Panc1 (cell line): Measurements from ENCODE around the gene CFAP97D2. TPM values are rescaled to one million over a fixed set of nuclear protein-coding genes. Genes with fewer than 3 reads are reported as not detected.

Source experiments
- ATAC-seq: fragments of 200-7000 bp; cut with Tn5 transposase; 2 replicates; pipeline ENCODE4 v1.9.1; 2020; ENCODE audit warnings: mild to moderate bottlenecking, moderate library complexity
- BruUV-seq: library from RNA; stranded (reverse); fragments of 400-500 nt; replicated peaks from 2 replicates; lab custom pipeline; 2021; lab: Mats Ljungman, UMichigan
- CTCF ChIA-PET: fragments of 300-600 bp; sonication (Branson Sonifier 250); formaldehyde crosslinking; loops from one replicate; lab custom pipeline; 2022; ENCODE audit warnings: antibody characterized with exemption; lab: Charles Lee
- POLR2A ChIA-PET: fragments of 300-600 bp; sonication (Branson Sonifier 250); formaldehyde crosslinking; loops from one replicate; lab custom pipeline; 2022; ENCODE audit warnings: antibody characterized with exemption; lab: Charles Lee
- DNase-seq: peaks from one replicate; pipeline ENCODE4 v3.0.0-alpha.2; 2010; ENCODE audit warnings: low read depth, low spot score
- H3K27ac ChIP-seq: 2 replicates; pipeline ENCODE4 v1.5.1; 2011; ENCODE audit warnings: mild to moderate bottlenecking, low read length, inconsistent platforms
- H3K27me3 ChIP-seq: fragments of 200-500 bp; sonication (Bioruptor generic); 2 replicates; pipeline ENCODE4 v1.6.0; 2014; ENCODE audit warnings: low read length, inconsistent platforms; ENCODE audit not compliant: control insufficient read depth, insufficient read depth
- H3K36me3 ChIP-seq: fragments of 200-500 bp; sonication (Bioruptor generic); 2 replicates; pipeline ENCODE4 v1.5.1; 2014; ENCODE audit warnings: inconsistent platforms, mild to moderate bottlenecking, low read length, moderate library complexity; ENCODE audit not compliant: control insufficient read depth, insufficient read depth
- H3K4me1 ChIP-seq: 2 replicates; pipeline ENCODE4 v1.5.1; 2011; ENCODE audit warnings: inconsistent platforms, mild to moderate bottlenecking, low read length, moderate library complexity; ENCODE audit not compliant: control insufficient read depth, insufficient read depth
- H3K4me3 ChIP-seq, 2 experiments: 2 replicates each; pipeline ENCODE4 v1.5.1; 2011 to 2012; ENCODE audit warnings: low read depth in 2 of 2, low read length in 2 of 2, mild to moderate bottlenecking in 2 of 2, inconsistent platforms in 1 of 2, moderate library complexity in 1 of 2
- H3K9me3 ChIP-seq: fragments of 200-500 bp; sonication (Bioruptor generic); 2 replicates; pipeline ENCODE4 v1.5.1; 2014; ENCODE audit warnings: low read depth, mild to moderate bottlenecking, inconsistent platforms, low read length, moderate library complexity; ENCODE audit not compliant: control insufficient read depth, insufficient read depth
- CTCF ChIP-seq: fragments of 450-650 bp; IDR thresholded peaks from 2 replicates; pipeline ENCODE4 v1.5.1; 2017; ENCODE audit warnings: mild to moderate bottlenecking
- POLR2AphosphoS5 ChIP-seq: IDR thresholded peaks from 2 replicates; pipeline ENCODE4 v1.6.1; 2012; ENCODE audit warnings: mild to moderate bottlenecking, low read depth, low read length, moderate library complexity
- SIN3A ChIP-seq: IDR thresholded peaks from 2 replicates; pipeline ENCODE4 v1.6.1; 2012; ENCODE audit warnings: low read depth, mild to moderate bottlenecking, low read length, moderate library complexity, borderline replicate concordance; ENCODE audit not compliant: insufficient read depth
- TCF7L2 ChIP-seq: IDR thresholded peaks from 2 replicates; pipeline ENCODE4 v1.6.1; 2011; ENCODE audit warnings: mild to moderate bottlenecking, low read depth, low read length, inconsistent platforms
- in situ Hi-C: cut with HindIII; loops from 2 replicates; pipeline ENCODE4 v1.10.0; 2016; ENCODE audit warnings: low sequenced_read_pairs, low pct_unique_long_range_greater_than_20kb
- intact Hi-C: fragments of 100-400 bp; cut with micrococcal nuclease; formaldehyde crosslinking; loops from one replicate; pipeline ENCODE4 v1.10.0; 2022; ENCODE audit not compliant: unreplicated experiment
- total RNA-seq: library from RNA; stranded (reverse); gene quantifications from one replicate; pipeline ENCODE4 v1.2.1, GENCODE V29; 2021; ENCODE audit not compliant: unreplicated experiment
- TF ChIP-seq, protein P1 (sequence below), 2 experiments: IDR thresholded peaks; 2 replicates each; pipeline ENCODE4 v1.6.1; 2011 to 2012; ENCODE audit warnings: low read depth in 2 of 2, control low read depth in 1 of 2, low read length in 1 of 2, mild to moderate bottlenecking in 1 of 2, moderate library complexity in 1 of 2; ENCODE audit not compliant: insufficient read depth in 1 of 2

Gene CFAP97D2
- total RNA-seq, 1 experiment from 2014 or later: not detected

- intact Hi-C loops: no loop called here
Observed at GRCh38 chr13:114259374-114259773, 80.3 kb downstream of the CFAP97D2 start.

GRCh38 chr13:114259974-114260373 is 80.9 kb downstream of the CFAP97D2 start:
- no peak for ATAC-seq
- no TSS peak for BruUV-seq
- intact Hi-C loops: no loop called here
- Histone ChIP-seq H3K4me1 (no peaks in the 10 kb centered on the region), H3K9me3 (no peaks in the 10 kb centered on the region), H3K4me3 (no peak overlapping the region), H3K27ac (no peak overlapping the region), H3K27me3 (no peaks in the 10 kb centered on the region), H3K36me3 (peaks cover 18% of the 10 kb centered on the region)
- POLR2A ChIA-PET: no interaction called here
- CTCF ChIA-PET: no interaction called here
- in situ Hi-C loops: no loop called here
- no peak for TF ChIP-seq CTCF
- no peak for TF ChIP-seq TCF7L2
- no peak for TF ChIP-seq POLR2AphosphoS5
- TF ChIP-seq, protein P1, sequence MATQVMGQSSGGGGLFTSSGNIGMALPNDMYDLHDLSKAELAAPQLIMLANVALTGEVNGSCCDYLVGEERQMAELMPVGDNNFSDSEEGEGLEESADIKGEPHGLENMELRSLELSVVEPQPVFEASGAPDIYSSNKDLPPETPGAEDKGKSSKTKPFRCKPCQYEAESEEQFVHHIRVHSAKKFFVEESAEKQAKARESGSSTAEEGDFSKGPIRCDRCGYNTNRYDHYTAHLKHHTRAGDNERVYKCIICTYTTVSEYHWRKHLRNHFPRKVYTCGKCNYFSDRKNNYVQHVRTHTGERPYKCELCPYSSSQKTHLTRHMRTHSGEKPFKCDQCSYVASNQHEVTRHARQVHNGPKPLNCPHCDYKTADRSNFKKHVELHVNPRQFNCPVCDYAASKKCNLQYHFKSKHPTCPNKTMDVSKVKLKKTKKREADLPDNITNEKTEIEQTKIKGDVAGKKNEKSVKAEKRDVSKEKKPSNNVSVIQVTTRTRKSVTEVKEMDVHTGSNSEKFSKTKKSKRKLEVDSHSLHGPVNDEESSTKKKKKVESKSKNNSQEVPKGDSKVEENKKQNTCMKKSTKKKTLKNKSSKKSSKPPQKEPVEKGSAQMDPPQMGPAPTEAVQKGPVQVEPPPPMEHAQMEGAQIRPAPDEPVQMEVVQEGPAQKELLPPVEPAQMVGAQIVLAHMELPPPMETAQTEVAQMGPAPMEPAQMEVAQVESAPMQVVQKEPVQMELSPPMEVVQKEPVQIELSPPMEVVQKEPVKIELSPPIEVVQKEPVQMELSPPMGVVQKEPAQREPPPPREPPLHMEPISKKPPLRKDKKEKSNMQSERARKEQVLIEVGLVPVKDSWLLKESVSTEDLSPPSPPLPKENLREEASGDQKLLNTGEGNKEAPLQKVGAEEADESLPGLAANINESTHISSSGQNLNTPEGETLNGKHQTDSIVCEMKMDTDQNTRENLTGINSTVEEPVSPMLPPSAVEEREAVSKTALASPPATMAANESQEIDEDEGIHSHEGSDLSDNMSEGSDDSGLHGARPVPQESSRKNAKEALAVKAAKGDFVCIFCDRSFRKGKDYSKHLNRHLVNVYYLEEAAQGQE (IDR thresholded peaks at IDR 0.05; ENCODE audit: insufficient read depth in 1 of 2, low read depth in 2 of 2, low read length in 1 of 2): no peak
- TF ChIP-seq SIN3A: no peak
- no peak for DNase-seq

More at GRCh38 chr13:114259374-114259773, 80.3 kb downstream of the CFAP97D2 start:
- H3K4me3 ChIP-seq: no peak overlapping the region
- peaks cover 18% of the 10 kb centered on the region for H3K36me3 ChIP-seq
- in situ Hi-C loops: no loop called here
- TF ChIP-seq, protein P1 (IDR thresholded peaks at IDR 0.05; ENCODE audit: insufficient read depth in 1 of 2, low read depth in 2 of 2, low read length in 1 of 2): no peak
- TF ChIP-seq CTCF (no peak), TCF7L2 (no peak), SIN3A (no peak), POLR2AphosphoS5 (no peak)
- ATAC-seq: no peak
- ChIA-PET POLR2A (no interaction called here), CTCF (no interaction called here)
- H3K9me3 ChIP-seq: no peaks in the 10 kb centered on the region
- H3K4me1 ChIP-seq: no peaks in the 10 kb centered on the region
- H3K27me3 ChIP-seq: no peaks in the 10 kb centered on the region
- BruUV-seq: no TSS peak
- DNase-seq: no peak
- H3K27ac ChIP-seq: no peak overlapping the region
